ENCODE results near the gene ARHGAP24. TPM values are rescaled to one million over a fixed set of nuclear protein-coding genes. Genes with fewer than 3 reads are reported as not detected.
A peak's percentile ranks its signal among the peaks of the same experiment; 100 is the strongest.

ARHGAP24 gene
- total and polyA plus RNA-seq, 2 experiments from 2014 or later = 0.21 to 0.36 TPM

DNA sequence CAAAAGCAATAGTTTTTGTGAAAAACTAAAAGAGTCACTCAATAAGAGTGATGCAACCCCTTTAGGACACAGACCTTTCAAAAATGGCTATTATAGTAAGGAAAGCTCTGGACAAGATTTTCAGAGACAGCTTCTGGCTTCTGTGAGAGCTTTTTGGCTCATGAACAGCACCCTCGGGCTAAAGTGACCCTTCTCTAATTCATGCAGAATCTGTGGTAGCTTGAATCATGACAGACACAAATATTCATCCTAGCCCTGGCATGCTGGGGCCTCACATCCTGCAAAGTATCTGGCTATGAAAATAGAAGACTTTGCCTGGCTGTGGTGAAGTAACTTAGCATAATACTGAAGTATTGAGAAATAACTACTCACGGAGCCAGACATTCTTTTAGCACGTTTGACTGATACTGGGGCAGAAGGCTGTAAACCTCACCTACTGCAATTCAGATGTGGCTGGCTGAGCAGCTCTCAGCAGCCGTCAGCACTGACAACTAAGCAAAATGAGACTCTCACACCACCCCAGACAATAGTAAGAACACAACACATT lies 557.6 kb downstream of the ARHGAP24 start:
- Histone ChIP-seq H3K27ac (ENCODE audit: low read depth) (no peak overlapping the region), H2AFZ (peak overlapping the region; percentile 15; the same call in 1 of the 2 replicates), H3K79me2 (replicated peaks; ENCODE audit: insufficient read depth) (no peaks in the 10 kb centered on the region), H3K4me1 (ENCODE audit: insufficient read depth) (peaks cover 7% of the 10 kb centered on the region; the same call in 1 of the 2 replicates), H3K9me2 (ENCODE audit: insufficient read depth) (no peaks in the 10 kb centered on the region), H3K4me3 (no peak overlapping the region), H3F3A (replicated peaks; ENCODE audit: low read depth) (no peaks in the 10 kb centered on the region), H3K36me3 (ENCODE audit: insufficient read depth) (no peaks in the 10 kb centered on the region), H3K27me3 (ENCODE audit: insufficient read depth) (no peaks in the 10 kb centered on the region), H3K4me2 (no peak overlapping the region), H4K20me1 (replicated peaks; ENCODE audit: insufficient read depth) (no peaks in the 10 kb centered on the region)
- TF ChIP-seq STAT1 (IDR thresholded peaks at IDR 0.05; ENCODE audit: unreplicated experiment) (no peak), CREB1 (CRISPR knock-in tag; IDR thresholded peaks at IDR 0.05; ENCODE audit: low read depth) (no peak)
- Mint-ChIP-seq H3K27ac (peak overlapping the region; percentile 38; the same call in 1 of the 2 replicates), H3K27me3 (ENCODE audit: insufficient read depth, low read depth, poor library complexity) (no peaks in the 10 kb centered on the region), H3K4me3 (no peak overlapping the region), H3K36me3 (ENCODE audit: low read depth) (peaks cover 2% of the 10 kb centered on the region; the same call in 2 of the 3 replicates), H3K4me1 (peaks cover 12% of the 10 kb centered on the region), H3K9me3 (no peaks in the 10 kb centered on the region)
- ATAC-seq = peak; percentile 38; the same call in 1 of the 3 replicates
- DNase-seq (ENCODE audit: low spot score) = no peak

DNA sequence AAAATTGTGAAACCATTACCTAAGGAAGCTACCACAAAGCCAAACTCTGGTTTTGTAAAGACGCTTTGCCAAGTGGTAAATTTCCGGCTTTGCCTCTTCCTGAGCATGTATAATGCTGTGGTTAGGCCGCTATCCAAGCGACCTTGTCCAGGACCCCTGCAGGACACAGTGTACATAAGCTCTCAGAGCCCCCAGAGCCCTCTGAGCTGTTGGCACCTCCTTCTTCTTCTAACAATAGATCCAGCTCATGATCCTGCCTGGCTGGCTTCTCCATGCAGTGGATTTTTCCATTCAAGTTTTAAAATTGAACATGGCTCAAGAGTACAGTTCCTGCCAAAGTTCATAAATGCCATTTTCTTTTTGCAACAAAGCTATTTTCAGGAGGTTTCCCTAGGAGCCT lies 558.2 kb downstream of the ARHGAP24 start:
- H3K4me3 ChIP-seq = no peak overlapping the region
- Mint-ChIP-seq H3K36me3 (ENCODE audit: low read depth) (peaks cover 2% of the 10 kb centered on the region; the same call in 2 of the 3 replicates), H3K27ac (peak overlapping the region; percentile 54; the same call in 1 of the 2 replicates), H3K9me3 (no peaks in the 10 kb centered on the region), H3K27me3 (ENCODE audit: insufficient read depth, low read depth, poor library complexity) (no peaks in the 10 kb centered on the region), H3K4me3 (no peak overlapping the region), H3K4me1 (peaks cover 12% of the 10 kb centered on the region)
- H3K36me3 ChIP-seq (ENCODE audit: insufficient read depth) = no peaks in the 10 kb centered on the region
- H3K4me1 ChIP-seq (ENCODE audit: insufficient read depth) = peaks cover 7% of the 10 kb centered on the region; the same call in 1 of the 2 replicates
- DNase-seq (ENCODE audit: low spot score) = no peak
- no peaks in the 10 kb centered on the region for H3K9me2 ChIP-seq (ENCODE audit: insufficient read depth)
- H3F3A ChIP-seq (replicated peaks; ENCODE audit: low read depth) = no peaks in the 10 kb centered on the region
- no peak for TF ChIP-seq POLR2AphosphoS5 (IDR thresholded peaks at IDR 0.05; ENCODE audit: low read depth)
- TF ChIP-seq ZNF114 (CRISPR knock-in tag; IDR thresholded peaks at IDR 0.05) = no peak
- TF ChIP-seq STAT1 (IDR thresholded peaks at IDR 0.05; ENCODE audit: unreplicated experiment) = no peak
- TF ChIP-seq EZH2phosphoT487 (IDR thresholded peaks at IDR 0.05; ENCODE audit: unreplicated experiment) = no peak
- TF ChIP-seq NANOG (IDR thresholded peaks at IDR 0.05; ENCODE audit: borderline replicate concordance) = no peak
- TF ChIP-seq CREB1 (CRISPR knock-in tag; IDR thresholded peaks at IDR 0.05; ENCODE audit: low read depth) = no peak
- TF ChIP-seq, protein P1, sequence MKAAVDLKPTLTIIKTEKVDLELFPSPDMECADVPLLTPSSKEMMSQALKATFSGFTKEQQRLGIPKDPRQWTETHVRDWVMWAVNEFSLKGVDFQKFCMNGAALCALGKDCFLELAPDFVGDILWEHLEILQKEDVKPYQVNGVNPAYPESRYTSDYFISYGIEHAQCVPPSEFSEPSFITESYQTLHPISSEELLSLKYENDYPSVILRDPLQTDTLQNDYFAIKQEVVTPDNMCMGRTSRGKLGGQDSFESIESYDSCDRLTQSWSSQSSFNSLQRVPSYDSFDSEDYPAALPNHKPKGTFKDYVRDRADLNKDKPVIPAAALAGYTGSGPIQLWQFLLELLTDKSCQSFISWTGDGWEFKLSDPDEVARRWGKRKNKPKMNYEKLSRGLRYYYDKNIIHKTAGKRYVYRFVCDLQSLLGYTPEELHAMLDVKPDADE (IDR thresholded peaks at IDR 0.05) = no peak
- no peak for TF ChIP-seq EZH2 (IDR thresholded peaks at IDR 0.05; ENCODE audit: low read depth, unreplicated experiment)
- no peak overlapping the region for H3K27ac ChIP-seq (ENCODE audit: low read depth)
- H4K20me1 ChIP-seq (replicated peaks; ENCODE audit: insufficient read depth) = no peaks in the 10 kb centered on the region
- no peak overlapping the region for H2AFZ ChIP-seq
- ATAC-seq = peak; percentile 28; the same call in 1 of the 3 replicates
- H3K27me3 ChIP-seq (ENCODE audit: insufficient read depth) = no peaks in the 10 kb centered on the region
- no peak overlapping the region for H3K4me2 ChIP-seq
- no peaks in the 10 kb centered on the region for H3K79me2 ChIP-seq (replicated peaks; ENCODE audit: insufficient read depth)

DNA sequence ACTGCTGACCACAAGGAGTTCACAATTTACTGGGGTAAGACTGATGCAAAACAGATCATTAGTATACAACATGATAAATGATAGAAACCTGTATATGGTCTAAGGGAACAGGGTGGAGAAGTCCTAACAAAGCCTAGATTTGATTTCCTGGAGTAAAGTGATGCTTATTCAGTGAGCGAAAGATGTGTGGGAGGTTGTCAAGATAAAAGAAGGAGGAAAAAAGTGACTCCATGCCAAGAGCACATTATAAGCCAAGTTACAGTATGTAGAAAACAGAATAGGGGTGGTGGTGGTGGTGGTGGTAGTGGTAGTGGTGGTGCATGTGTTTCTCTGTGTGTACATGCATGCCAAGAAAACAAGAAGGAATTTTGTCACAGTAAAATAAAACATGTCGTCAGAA lies 559.7 kb downstream of the ARHGAP24 start:
- Histone ChIP-seq H3K27ac (ENCODE audit: low read depth) (no peak overlapping the region), H3K4me2 (no peak overlapping the region), H3K36me3 (ENCODE audit: insufficient read depth) (no peaks in the 10 kb centered on the region), H3K4me1 (ENCODE audit: insufficient read depth) (peaks cover 7% of the 10 kb centered on the region; the same call in 1 of the 2 replicates), H3K79me2 (replicated peaks; ENCODE audit: insufficient read depth) (no peaks in the 10 kb centered on the region), H3K4me3 (no peak overlapping the region), H2AFZ (no peak overlapping the region), H3K9me2 (ENCODE audit: insufficient read depth) (no peaks in the 10 kb centered on the region), H3K27me3 (ENCODE audit: insufficient read depth) (no peaks in the 10 kb centered on the region), H3F3A (replicated peaks; ENCODE audit: low read depth) (no peaks in the 10 kb centered on the region), H4K20me1 (replicated peaks; ENCODE audit: insufficient read depth) (no peaks in the 10 kb centered on the region)
- Mint-ChIP-seq H3K9me3 (no peaks in the 10 kb centered on the region), H3K36me3 (ENCODE audit: low read depth) (peaks cover 2% of the 10 kb centered on the region; the same call in 2 of the 3 replicates), H3K27me3 (ENCODE audit: insufficient read depth, low read depth, poor library complexity) (no peaks in the 10 kb centered on the region), H3K4me3 (no peak overlapping the region), H3K4me1 (peaks cover 12% of the 10 kb centered on the region), H3K27ac (no peak overlapping the region)
- ATAC-seq (no peak), DNase-seq (ENCODE audit: low spot score) (no peak)
- TF ChIP-seq EZH2phosphoT487 (IDR thresholded peaks at IDR 0.05; ENCODE audit: unreplicated experiment) = no peak
- no peak for TF ChIP-seq NANOG (IDR thresholded peaks at IDR 0.05; ENCODE audit: borderline replicate concordance)
- TF ChIP-seq, protein P2, sequence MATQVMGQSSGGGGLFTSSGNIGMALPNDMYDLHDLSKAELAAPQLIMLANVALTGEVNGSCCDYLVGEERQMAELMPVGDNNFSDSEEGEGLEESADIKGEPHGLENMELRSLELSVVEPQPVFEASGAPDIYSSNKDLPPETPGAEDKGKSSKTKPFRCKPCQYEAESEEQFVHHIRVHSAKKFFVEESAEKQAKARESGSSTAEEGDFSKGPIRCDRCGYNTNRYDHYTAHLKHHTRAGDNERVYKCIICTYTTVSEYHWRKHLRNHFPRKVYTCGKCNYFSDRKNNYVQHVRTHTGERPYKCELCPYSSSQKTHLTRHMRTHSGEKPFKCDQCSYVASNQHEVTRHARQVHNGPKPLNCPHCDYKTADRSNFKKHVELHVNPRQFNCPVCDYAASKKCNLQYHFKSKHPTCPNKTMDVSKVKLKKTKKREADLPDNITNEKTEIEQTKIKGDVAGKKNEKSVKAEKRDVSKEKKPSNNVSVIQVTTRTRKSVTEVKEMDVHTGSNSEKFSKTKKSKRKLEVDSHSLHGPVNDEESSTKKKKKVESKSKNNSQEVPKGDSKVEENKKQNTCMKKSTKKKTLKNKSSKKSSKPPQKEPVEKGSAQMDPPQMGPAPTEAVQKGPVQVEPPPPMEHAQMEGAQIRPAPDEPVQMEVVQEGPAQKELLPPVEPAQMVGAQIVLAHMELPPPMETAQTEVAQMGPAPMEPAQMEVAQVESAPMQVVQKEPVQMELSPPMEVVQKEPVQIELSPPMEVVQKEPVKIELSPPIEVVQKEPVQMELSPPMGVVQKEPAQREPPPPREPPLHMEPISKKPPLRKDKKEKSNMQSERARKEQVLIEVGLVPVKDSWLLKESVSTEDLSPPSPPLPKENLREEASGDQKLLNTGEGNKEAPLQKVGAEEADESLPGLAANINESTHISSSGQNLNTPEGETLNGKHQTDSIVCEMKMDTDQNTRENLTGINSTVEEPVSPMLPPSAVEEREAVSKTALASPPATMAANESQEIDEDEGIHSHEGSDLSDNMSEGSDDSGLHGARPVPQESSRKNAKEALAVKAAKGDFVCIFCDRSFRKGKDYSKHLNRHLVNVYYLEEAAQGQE (IDR thresholded peaks at IDR 0.05; ENCODE audit: unreplicated experiment) = no peak
